ENCODE results near the gene LRP8.

GRCh38 chr1:53306168-53306567 is 21.7 kb downstream of the LRP8 start:
- TF ChIP-seq CTCF (IDR thresholded peaks at IDR 0.05) (no peak), POLR2A (IDR thresholded peaks at IDR 0.05) (no peak), POLR2AphosphoS5 (IDR thresholded peaks at IDR 0.05; ENCODE audit: insufficient read depth in 1 of 2, low read depth in 1 of 2) (no peak)
